ENCODE results near the gene MLNR. TPM values are rescaled to one million over a fixed set of nuclear protein-coding genes. Genes with fewer than 3 reads are reported as not detected.

MLNR gene
- not detected for total RNA-seq

- Mint-ChIP-seq H3K9me3 (no peaks in the 10 kb centered on the region), H3K36me3 (peaks cover 11 to 21% of the 10 kb centered on the region in 2 donors), H3K27ac (no peak within 1 kb of the TSS)
- DNase-seq (ENCODE audit: low spot score in 2 of 2), result peak in 1 of 2 donors; percentile 52
- peak; percentile 64 to 69 for ATAC-seq
Observed at GRCh38 chr13:49220036-49220855, at the start of gene MLNR. TSS of gene MLNR (plus strand) at chr13:49220338. CDS start at chr13:49220338, 0 bp downstream.

- no peak overlapping the region for H3K27ac Mint-ChIP-seq
- H3K9me3 Mint-ChIP-seq, result no peaks in the 10 kb centered on the region
- H3K36me3 Mint-ChIP-seq, result peaks cover 9 to 16% of the 10 kb centered on the region in 2 donors
- ATAC-seq (no peak), DNase-seq (ENCODE audit: low spot score in 2 of 2) (no peak)
Observed at GRCh38 chr13:49171359-49171758, 48.8 kb upstream of the MLNR start.

GRCh38 chr13:49183672-49184325, 36.3 kb upstream of the MLNR start:
- ATAC-seq (peak; percentile 34 to 72), DNase-seq (ENCODE audit: low spot score in 2 of 2) (no peak)
- H3K9me3 Mint-ChIP-seq, result no peaks in the 10 kb centered on the region
- H3K36me3 Mint-ChIP-seq, result peaks cover 7 to 18% of the 10 kb centered on the region in 2 donors
- no peak overlapping the region for H3K27ac Mint-ChIP-seq

- no peak for ATAC-seq
- no peak for DNase-seq (ENCODE audit: low spot score in 2 of 2)
- Mint-ChIP-seq H3K27ac (no peak overlapping the region), H3K9me3 (no peaks in the 10 kb centered on the region), H3K36me3 (peaks cover 7 to 17% of the 10 kb centered on the region in 2 donors)
Observed at GRCh38 chr13:49184621-49185020, 35.5 kb upstream of the MLNR start.

GRCh38 chr13:49185264-49185663, 34.9 kb upstream of the MLNR start:
- Mint-ChIP-seq H3K36me3 (peaks cover 7 to 17% of the 10 kb centered on the region in 2 donors), H3K27ac (peak overlapping the region in 1 of 2 donors; percentile 66), H3K9me3 (no peaks in the 10 kb centered on the region)
- DNase-seq (ENCODE audit: low spot score in 2 of 2), result no peak
- ATAC-seq, result peak; percentile 79 to 80

GRCh38 chr13:49190901-49191300, 29.2 kb upstream of the MLNR start:
- H3K36me3 Mint-ChIP-seq, result peaks cover 7 to 10% of the 10 kb centered on the region in 2 donors
- DNase-seq (ENCODE audit: low spot score in 2 of 2), result no peak
- H3K27ac Mint-ChIP-seq, result no peak overlapping the region
- H3K9me3 Mint-ChIP-seq, result no peaks in the 10 kb centered on the region
- ATAC-seq, result no peak

GRCh38 chr13:49206641-49207040, 13.5 kb upstream of the MLNR start:
- Mint-ChIP-seq H3K27ac (no peak overlapping the region), H3K36me3 (peaks cover 0 to 7% of the 10 kb centered on the region in 2 donors), H3K9me3 (no peaks in the 10 kb centered on the region)
- no peak for DNase-seq (ENCODE audit: low spot score in 2 of 2)
- ATAC-seq, result no peak

GRCh38 chr13:49208619-49209018, 11.5 kb upstream of the MLNR start:
- Mint-ChIP-seq H3K27ac (no peak overlapping the region), H3K9me3 (no peaks in the 10 kb centered on the region), H3K36me3 (peaks cover 0 to 7% of the 10 kb centered on the region in 2 donors)
- DNase-seq (ENCODE audit: low spot score in 2 of 2) (no peak), ATAC-seq (no peak)

- no peak for ATAC-seq
- Mint-ChIP-seq H3K27ac (no peak overlapping the region), H3K9me3 (no peaks in the 10 kb centered on the region), H3K36me3 (peaks cover 0 to 7% of the 10 kb centered on the region in 2 donors)
- DNase-seq (ENCODE audit: low spot score in 2 of 2), result no peak
Observed at GRCh38 chr13:49210114-49210513, 10.0 kb upstream of the MLNR start.

GRCh38 chr13:49210669-49211068, 9.5 kb upstream of the MLNR start:
- peak overlapping the region in 1 of 2 donors; percentile 77 for H3K27ac Mint-ChIP-seq
- DNase-seq (ENCODE audit: low spot score in 2 of 2), result no peak
- ATAC-seq, result no peak
- H3K36me3 Mint-ChIP-seq, result peaks cover 0 to 7% of the 10 kb centered on the region in 2 donors
- no peaks in the 10 kb centered on the region for H3K9me3 Mint-ChIP-seq

- DNase-seq (ENCODE audit: low spot score in 2 of 2) (no peak), ATAC-seq (no peak)
- Mint-ChIP-seq H3K36me3 (peaks cover 7 to 16% of the 10 kb centered on the region in 2 donors), H3K9me3 (no peaks in the 10 kb centered on the region), H3K27ac (no peak overlapping the region)
Observed at GRCh38 chr13:49213539-49213938, 6.6 kb upstream of the MLNR start.

- DNase-seq (ENCODE audit: low spot score in 2 of 2), result no peak
- Mint-ChIP-seq H3K36me3 (peaks cover 7 to 16% of the 10 kb centered on the region in 2 donors), H3K27ac (peak overlapping the region; percentile 52 to 66), H3K9me3 (no peaks in the 10 kb centered on the region)
- ATAC-seq, result peak in 1 of 2 donors; percentile 10
Observed at GRCh38 chr13:49213997-49214916, 5.9 kb upstream of the MLNR start.

GRCh38 chr13:49214917-49215376, 5.2 kb upstream of the MLNR start:
- Mint-ChIP-seq H3K9me3 (no peaks in the 10 kb centered on the region), H3K27ac (peak overlapping the region; percentile 52 to 66), H3K36me3 (peaks cover 7 to 16% of the 10 kb centered on the region in 2 donors)
- ATAC-seq (peak; percentile 47 to 76), DNase-seq (ENCODE audit: low spot score in 2 of 2) (no peak)

- H3K36me3 Mint-ChIP-seq, result peaks cover 3 to 19% of the 10 kb centered on the region in 2 donors
- DNase-seq (ENCODE audit: low spot score in 2 of 2) (no peak), ATAC-seq (no peak)
- H3K27ac Mint-ChIP-seq, result no peak overlapping the region
- H3K9me3 Mint-ChIP-seq, result no peaks in the 10 kb centered on the region
Observed at GRCh38 chr13:49216334-49216733, 3.8 kb upstream of the MLNR start.

- Mint-ChIP-seq H3K36me3 (peaks cover 11 to 21% of the 10 kb centered on the region in 2 donors), H3K27ac (no peak overlapping the region), H3K9me3 (no peaks in the 10 kb centered on the region)
- ATAC-seq, result no peak
- no peak for DNase-seq (ENCODE audit: low spot score in 2 of 2)
Observed at GRCh38 chr13:49217962-49218492, 2.1 kb upstream of the MLNR start.

- ATAC-seq, result no peak
- DNase-seq (ENCODE audit: low spot score in 2 of 2), result no peak
- Mint-ChIP-seq H3K36me3 (peaks cover 11 to 21% of the 10 kb centered on the region in 2 donors), H3K27ac (no peak overlapping the region), H3K9me3 (no peaks in the 10 kb centered on the region)
Observed at GRCh38 chr13:49218493-49219051, 1.6 kb upstream of the MLNR start.

All from activated naive CD4-positive, alpha-beta T cell treated with anti-CD3 and anti-CD28 coated beads, Interleukin-2, amount 50 U/mL, for 72 hours (primary cell).